ENCODE measurements around the gene NFE2L3.

DNA sequence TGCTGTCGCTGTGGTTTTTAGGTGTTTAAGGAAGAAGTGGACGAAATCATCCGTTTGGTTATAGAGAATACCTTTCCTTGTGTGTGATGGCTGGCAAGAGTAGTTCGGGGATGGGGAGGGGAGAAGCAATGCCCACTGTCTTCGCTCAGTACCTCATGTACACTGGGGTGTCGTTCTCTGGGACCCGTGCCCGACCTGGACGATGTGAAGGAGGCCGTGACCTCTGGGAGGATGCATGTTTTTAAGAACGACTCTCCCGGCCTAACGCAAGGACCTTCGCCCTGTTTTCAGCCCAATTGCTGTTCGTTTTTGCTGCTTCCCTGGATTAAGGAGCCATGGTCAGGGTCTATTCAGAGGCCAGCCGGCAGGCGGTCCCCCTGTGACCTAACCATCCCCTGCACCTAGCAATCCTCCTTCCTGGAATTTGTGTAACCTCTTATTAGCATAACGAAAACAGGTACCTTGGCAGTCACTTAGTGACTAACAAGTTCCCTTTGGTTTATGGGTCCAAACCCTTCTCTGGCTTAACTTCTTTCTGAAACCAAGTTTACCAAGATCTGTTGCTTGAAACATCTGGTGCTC is 1.3 kb downstream of the NFE2L3 start:
- TF ChIP-seq CTCF (IDR thresholded peaks at IDR 0.05; ENCODE audit: poor library complexity) (no peak), EZH2phosphoT487 (IDR thresholded peaks at IDR 0.05; ENCODE audit: low read depth, severe bottlenecking, unreplicated experiment) (no peak), EZH2 (IDR thresholded peaks at IDR 0.05; ENCODE audit: borderline replicate concordance) (peak; percentile 50)

Measured in hepatocyte (in vitro differentiated cells).